ENCODE results near the gene RDH11.
"Not testable (repeated sequence)": the region's sequence is repeated elsewhere in the genome, so short reads cannot be mapped to it uniquely, and the experiment has no call there.

The RDH11 gene

DNA sequence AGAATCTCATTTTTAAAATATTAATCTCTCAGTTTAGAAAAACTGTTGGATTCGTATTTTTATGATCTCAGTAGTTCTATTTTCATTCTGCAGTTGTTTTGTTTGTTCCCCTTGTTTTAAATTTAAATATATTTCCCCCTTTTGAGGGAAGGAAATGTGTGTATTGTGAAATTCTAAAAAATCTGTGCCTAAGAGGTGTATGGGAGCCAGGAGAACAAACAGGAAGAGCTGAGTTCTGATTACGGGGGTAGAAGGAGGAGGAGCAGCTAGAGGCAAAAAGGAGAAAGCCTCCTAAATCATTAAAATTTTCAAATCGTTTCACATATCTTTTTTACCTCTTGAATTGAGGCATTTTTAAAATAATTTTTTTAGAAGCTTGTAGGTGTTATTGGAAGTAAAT is 8.4 kb upstream of the RDH11 start:
- DNase-seq = no peak

DNA sequence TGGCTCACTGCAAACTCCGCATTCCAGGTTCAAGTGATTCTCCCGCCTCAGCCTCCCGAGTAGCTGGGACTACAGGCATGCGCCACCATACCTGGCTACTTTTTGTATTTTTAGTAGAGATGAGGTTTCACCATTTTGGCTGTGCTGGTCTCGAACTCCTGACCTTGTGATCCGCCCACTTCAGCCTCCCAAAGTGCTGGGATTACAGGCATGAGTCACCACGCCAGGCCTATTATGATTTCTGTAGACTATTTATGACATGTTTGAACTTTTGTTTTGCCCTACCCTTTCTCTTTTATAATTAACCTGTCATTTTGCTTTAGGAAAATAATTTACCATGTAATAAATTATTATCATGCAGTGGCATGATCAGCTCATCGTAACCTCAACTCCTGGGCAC is 5.9 kb upstream of the RDH11 start, which contains the start of gene RDH12:
Gene RDH12 (plus strand): TSS at position 395 of the 400 bp plus-strand sequence. CDS start 20,757 bp downstream, outside the sequence.
- not testable (repeated sequence) for DNase-seq

DNA sequence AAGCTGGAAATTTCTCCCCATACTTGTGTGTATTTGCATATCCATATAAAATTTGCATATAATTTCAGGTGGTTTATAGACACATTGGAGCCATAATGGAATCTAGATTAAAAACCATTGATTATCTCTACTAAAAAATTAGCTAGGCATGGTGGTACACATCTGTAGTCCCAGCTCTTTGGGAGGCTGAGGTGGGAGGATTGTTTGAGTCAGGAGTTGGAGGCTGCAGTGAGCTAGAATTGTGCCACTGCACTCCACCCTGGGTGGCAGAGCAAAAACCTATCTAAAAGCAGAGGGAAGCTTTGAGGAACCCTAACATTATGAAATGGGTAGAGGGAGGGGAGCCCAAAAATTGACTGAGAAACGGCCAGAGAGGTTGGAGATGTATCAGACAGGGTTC is 2.6 kb upstream of the RDH11 start:
- no peak for DNase-seq

DNA sequence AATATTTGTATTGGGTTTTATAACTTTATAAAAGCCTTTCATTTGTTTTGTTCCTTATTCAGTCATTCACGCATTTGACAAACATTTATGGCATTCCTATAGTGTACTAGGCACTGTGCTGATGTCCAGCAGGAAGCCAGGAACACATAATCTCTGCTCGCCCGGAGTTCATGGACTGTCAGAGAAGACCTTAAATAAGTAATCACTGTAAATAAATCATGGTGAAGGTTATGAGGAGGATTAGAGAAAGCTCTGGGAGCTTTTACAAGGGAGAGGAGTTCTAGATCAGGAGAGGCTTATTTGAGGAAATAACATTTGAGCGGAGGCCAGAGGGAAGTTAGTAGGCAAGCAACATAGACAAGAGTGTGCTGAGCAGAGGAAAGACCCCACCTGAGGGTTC is 1.4 kb upstream of the RDH11 start:
- no peak for DNase-seq

DNA sequence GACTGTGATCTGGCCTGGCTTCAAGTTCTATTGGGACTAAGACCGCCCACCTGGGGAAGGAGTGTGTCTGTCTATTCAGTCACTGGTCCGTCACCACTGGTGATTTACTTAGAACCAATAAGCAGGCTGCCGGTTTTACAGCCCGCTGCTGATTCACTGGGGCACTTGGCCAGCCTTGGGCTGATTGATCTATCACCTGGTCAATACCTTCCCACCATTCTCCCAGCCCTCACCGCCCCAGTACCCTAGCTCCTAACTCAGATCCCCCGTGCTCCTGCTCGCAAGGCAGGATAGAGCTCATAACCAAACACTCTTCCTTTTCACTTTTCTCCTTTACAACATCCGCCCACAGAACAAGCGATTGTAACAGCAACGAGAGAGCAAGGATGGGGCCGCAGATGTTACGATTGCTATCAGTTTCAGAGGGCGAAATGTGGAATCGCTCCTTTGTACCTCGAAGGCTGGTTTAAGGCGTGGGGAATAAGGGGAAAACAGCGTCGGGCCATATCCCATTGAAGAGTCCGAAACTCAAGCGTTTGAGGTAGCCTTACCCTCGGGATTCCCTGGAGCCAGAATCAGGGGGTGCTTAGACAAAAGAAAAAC is 672 bp downstream of the RDH11 start:
- DNase-seq = peak; percentile 36

DNA sequence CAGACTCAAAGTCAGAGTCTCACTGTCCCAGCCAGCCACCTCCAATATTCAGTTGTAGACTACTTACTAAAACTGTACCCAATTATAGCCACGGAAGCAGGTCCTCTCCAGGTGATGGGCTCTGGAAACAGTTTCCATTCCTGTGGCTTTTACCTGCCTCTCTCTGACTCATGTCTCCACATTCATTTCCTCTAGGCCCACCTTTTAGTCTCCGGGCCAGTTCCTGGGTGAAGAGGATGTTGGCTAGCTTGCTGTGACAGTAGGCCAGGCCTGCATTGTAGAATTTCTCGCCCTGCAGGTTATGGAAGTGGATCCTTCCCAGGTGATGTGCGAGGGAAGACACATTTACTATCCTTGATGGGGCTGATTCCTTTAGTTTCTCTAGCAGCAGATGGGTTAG is 5.6 kb downstream of the RDH11 start:
- DNase-seq = no peak

DNA sequence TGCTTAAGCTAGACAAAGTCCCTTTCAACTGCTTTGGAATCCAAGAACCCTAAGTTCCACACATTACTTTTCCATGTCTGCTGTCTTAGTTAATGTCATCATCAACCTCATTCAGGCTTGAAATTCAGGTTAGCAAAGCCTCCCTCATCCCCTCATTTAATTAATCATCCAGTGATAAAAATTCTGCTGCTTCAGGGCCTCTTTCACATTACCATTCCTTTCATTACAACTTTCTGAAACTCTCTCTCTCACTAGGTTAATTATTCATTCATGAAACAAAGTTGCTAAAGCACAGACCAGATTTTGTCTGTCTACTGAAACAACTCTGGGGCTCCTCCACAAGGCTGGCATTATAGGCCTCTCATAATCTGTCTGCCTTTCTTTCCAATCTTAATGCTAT is 11.7 kb downstream of the RDH11 start:
- DNase-seq = no peak

DNA sequence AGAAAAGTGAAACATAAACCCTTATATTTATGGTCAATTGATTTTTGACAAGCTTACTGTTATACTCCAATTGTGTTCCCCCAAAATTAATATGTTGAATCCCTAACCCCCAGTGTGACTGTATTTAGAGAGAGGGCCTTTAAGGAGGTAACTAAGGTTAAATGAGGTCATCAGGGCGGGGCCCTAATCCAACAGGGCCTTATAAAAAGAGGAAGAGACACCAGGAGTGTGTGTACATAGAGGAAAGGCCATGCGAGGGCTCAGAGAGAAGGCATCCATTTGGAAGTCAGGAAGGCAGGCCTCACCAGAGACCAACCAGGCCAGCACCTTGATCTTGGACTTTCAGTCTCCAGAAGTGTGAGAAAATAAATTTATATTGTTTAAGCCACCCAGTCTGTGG is 14.6 kb downstream of the RDH11 start:
- no peak for DNase-seq

DNA sequence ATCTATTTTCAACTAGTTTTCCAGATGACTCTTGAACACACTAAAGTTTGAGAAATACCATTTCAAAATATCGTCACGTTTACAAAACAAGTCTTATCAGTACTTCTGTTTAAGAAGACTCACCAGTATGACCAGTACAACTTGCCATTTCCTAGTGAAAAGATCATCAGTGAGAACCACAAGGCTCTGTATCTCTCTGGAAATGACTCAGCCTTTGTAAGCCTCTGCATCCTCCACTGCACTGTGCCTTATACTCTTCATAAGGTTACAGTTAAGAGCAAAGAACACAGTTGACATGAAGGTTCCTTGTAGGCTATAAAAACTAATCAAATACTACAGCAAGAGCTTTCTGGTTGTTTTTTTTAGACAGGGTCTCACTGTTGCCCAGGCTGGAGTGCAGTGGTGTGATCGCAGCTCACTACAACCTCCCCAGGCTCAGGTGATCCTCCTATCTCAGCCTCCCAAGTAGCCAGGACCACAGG is 15.4 kb downstream of the RDH11 start:
- DNase-seq = no peak

DNA sequence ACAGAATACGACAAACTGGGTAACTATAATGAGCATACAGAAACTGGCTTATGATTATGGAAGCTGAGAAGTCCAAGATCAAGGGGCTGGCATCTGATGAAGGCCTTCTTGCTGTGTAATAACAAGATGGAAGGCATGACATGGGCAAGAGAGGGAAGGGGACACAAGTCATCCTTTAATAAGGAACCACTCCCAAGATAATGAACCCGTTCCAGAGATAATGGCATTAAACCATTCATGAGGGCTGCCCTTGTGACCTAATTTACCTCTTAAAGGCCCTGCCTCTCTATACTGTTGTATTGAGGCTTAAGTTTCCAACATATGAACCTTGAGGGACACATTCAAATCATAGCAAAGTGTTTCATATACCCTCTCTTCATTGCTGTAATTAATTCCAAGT is 16.6 kb downstream of the RDH11 start:
- DNase-seq = no peak

DNA sequence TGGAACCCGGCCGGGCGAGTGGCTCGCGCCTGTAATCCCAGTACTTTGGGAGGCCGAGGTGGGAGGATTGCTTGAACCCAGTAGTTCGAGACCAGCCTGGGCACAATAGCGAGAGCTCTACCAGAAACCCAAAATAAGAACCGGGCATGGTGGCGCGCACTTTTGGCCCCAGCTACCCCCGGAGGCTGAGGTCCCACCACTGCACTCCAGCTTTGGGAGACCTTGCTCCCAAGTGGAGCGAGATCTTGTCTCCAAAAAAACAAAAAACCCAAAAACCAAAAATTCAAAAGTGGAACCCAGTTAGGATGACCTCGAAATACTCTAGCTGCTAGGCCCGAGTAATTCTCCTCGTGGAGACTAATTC is 20.4 kb downstream of the RDH11 start:
- no peak for DNase-seq

DNA sequence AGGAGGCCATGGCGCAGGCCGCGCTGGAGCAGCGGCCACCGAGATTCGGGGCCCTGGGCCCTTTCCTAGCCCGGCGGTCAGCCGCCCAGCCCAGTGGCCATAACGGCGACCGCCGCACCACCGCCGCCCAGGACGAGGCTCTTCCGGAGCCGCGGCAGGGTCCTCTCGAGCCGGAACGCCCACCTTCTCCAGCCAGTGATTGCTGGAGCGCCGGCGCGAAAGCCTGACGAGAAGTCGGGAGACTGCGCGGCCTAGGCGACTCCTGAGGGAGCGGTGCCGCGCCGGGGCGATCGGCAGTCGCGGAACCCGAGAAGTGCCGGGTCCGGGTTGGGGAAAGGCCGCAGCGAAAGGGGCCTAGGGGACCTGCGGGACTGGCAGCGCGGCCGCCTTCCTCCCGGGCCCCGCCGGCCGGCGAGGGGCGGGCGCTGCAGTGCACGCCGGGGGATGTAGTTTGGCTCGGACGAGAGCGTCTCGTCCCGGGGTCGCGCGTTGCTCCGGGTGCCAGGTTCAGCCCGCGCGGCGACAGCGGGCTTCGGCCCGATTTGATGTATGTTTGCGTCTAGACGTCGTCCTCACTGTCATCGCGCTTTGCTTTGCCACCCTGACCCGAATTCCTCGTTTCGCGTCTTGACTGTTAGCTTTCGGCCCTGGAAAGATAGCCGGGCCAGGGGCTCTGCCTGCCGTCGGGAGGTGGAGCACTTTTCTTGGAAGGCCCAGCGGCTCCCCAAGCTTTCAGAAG is 20.9 kb downstream of the RDH11 start, which contains the start of gene VTI1B:
Gene VTI1B (minus strand): TSS at position 153 of the 739 bp plus-strand sequence. CDS start 143 bp downstream, at position 10.
- peak; percentile 62 for DNase-seq

DNA sequence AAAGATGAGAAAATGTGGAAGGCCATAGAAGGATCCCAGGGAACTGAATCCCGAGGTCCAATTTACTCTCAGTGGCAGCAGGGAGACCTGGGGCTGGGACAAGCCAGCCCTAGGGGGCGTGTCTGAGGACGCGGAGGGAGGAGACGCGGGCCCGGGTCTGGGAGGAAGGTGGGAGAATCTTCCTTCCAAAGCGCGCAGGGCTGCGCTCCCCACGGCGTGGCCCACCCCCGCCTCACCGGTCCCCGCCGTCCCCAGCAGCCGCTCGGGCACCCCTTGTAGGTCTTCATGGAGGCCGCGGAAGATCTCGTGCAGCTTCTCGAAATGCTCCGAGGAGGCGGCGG is 21.5 kb downstream of the RDH11 start:
- peak; percentile 49 for DNase-seq

DNA sequence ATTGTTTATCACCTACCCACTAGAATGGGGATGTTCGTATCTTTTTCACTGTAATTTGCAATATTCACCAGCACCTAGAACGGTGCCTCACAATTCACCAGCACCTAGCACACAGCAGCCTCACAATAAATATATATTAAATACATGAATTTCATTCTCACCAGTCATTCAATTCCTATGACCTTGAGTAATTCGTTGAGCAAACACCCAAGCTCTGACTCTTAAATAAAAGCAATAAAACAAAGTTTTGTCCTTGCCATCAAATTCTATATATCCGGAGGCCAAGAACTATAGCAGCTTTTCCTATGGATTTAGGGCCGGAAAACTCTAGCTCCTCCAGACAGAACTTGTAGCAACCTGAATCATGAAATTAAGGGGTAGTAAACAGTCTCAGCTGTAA is 22.1 kb downstream of the RDH11 start:
- no peak for DNase-seq

DNA sequence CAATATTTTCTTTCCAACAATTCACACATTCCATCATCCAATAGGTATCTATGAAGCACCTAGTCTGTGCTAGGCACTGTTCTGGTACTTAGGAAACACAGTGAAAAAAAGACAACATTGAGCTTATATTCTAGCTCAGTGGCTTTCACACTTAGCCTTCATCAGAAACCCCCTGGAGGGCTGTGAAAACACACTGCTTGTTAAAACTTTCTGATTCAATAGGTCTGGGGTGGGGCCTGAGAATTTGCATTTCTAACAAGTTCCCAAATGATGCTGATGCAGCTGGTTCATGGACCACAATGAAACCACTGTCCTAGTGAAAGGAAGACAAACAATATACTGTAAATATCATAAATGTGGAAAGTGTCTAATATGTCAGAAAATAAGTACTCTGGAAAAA is 27.0 kb downstream of the RDH11 start:
- no peak for DNase-seq

DNA sequence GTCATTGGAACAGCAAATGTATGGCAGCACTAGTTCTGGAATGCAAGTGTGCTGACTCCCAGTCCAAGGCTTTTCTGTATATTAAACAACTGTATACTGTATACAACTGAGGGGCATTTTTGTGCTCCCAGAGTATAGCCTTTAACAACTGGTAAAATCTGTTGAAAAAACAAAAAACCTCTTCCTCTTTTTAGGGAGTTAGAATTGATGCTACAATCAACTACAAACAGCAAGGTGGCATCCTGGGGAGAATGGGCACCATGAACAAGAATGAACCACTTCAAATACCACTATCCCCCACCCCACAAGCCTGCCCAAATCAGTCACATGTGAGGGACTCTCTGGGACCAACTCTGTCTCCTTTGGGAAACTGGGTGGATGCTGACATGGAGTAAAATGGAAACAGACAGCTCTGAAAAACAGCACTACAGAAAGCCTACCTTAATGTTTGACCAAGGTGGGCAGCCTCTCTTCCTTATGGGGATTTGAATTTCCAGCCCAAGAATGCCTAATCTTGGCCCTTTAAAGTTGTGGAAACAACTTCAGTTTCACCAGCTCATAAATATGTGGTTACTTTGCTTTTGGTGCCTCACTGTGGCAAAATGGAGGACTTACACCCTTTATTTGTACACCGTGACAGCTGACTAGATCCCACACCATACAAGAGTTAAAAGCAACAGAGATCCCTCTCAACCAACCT is 28.7 kb downstream of the RDH11 start:
- DNase-seq = no peak

DNA sequence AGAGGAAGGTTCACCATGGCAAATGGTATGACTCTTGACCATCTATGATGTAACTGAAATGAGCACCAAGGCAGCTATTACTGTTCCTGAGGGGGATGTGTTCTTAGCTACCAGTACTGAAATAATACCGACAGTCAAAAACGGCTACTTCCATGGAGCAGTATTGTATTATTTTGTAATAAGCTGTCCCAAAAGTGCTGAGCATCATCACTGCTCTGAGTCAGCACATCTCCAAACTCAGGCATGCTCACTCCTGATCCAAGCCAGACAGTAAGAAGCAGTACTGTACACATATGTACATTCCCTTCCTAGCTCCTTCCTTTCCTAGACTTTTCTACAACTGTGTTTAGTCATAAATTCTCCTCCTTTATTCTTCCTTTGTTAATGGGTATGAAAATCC is 29.7 kb downstream of the RDH11 start:
- DNase-seq = no peak

DNA sequence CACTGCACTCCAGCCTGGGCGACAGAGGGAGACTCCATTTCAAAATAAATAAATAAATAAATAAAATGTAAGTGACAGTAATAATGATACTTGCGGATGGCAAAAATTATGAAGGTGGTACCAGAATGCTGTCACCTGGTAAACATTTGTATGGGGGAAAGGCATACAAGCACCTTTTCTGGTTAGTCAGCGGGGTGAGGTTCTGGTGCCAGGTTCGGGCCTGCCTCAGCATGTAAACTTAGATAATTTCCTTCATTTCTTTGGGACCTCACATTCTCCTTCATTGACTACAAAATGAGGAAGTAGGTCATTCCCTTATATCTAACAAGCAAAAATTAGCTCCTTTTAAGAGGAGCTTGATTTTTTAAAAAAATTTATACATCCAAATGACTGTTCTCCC is 31.9 kb downstream of the RDH11 start:
- DNase-seq = no peak

DNA sequence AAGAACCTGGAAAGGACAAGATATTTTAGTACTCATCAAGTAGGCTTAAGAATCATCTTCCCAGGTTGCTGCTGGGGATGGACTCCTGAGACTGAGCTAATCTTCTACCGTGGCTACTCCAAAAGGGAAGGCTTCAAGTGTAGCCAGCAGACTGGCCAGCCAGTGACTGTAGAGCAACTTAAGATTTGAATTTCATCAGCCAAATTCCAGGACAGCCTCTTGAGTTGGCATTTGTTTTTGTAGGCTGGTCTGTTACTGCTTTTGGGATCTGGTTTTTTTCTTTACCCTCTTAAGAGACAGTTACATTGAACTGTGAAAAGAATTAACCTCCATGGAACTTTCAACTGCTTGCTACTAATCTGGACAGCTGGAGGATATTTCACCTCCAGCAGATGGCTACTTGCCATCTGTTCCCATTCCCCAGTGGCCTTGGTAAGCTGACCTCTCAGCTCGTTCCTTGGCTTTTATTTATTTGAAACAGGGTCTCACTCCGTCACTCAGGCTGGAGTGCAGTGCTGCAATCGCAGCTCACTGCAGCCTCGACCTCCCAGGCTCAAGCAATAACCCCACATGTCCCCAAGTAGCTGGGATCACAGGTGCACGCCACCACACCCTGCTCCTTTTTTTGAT is 41.8 kb downstream of the RDH11 start:
- no peak for DNase-seq

DNA sequence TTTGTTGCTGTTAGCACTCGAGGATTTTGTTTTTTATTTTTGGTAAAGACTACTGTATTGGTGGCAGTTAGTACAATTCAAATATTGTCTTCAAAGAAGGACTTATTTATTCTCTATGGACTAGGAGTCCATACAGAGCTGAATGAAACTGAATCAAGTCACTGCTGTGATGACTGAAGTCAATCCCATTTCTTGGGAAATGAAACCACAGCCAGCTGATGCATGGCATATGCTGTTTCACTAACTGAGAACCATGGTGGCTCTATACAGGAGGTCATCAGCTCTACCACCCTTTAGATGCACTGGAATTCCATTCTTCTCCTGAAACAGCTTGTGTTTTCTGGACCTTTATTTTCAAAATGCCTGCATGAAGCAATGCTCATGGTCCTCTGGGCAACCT is 43.4 kb downstream of the RDH11 start:
- DNase-seq = no peak

DNA sequence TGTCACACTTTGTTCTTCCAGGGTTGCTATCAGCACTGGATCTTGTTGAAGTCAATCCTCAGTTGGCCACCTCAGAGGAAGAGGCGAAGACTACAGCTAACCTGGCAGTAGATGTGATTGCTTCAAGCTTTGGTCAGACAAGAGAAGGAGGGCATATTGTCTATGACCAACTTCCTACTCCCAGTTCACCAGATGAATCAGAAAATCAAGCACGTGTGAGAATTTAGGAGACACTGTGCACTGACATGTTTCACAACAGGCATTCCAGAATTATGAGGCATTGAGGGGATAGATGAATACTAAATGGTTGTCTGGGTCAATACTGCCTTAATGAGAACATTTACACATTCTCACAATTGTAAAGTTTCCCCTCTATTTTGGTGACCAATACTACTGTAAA is 44.9 kb downstream of the RDH11 start:
- no peak for DNase-seq

DNA sequence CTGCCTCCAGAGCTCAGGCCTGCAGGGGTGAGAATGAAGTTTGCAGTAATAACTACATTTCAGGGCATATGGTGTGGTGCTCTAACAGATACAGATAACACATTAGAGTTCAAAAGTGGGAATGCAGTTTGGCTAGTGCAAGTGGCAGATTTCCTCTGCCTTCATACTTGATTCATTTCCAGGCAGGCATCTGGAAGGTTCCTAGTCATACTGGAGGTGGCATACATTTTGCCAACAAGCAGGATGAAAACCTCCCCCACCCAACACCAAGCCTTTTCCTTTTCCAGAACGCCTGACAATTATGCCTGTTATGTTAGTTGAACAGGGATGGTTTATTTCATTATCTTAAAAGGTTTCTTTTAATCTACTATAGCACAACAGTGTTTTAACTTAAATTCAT is 45.4 kb downstream of the RDH11 start:
- DNase-seq = no peak

DNA sequence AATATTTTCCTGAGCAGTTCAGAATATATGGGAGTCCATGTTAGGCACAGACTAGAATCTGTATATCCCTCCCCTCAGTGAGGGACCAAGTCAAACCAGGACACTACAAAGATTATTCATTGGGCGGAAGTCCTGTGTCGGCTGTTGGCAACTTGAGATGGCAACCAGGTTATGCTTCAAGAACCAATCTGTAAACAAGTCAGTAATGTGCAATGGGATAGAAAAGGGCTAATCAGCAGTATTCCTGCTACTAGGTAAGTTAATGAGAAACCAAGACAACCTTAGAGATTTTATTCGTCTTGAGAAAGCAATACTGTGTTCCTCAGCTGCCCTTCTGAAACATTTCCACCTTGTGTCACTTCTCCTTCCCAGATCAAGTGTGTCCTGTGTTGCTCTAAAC is 49.4 kb downstream of the RDH11 start:
- DNase-seq = no peak

DNA sequence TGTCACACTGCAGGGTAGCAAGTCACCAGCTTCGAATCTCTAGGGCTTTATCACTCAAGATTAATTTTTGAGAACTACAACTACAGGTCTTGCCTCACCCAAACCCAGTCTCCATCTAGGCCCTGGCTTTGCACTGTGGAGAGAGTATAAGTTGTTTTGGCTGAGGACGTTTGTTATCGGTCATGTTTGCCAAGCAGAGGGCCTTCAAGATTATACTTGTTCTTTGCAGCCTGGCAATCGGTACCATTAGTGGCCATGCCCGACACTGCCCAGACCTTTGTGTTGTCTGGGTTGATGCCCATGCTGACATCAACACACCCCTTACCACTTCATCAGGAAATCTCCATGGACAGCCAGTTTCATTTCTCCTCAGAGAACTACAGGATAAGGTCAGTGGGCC is 50.1 kb downstream of the RDH11 start:
- DNase-seq = no peak
